HepG2 (cell line): ENCODE measurements around the gene PFAS. TPM values are rescaled to one million over a fixed set of nuclear protein-coding genes. Genes with fewer than 3 reads are reported as not detected.

ENCODE experiments used
- CREB1 ChIP-seq, 2 experiments: fragments of 450-650 bp in 1 of 2; IDR thresholded peaks; 2 replicates each; pipeline ENCODE4 v1.6.1; 2016 to 2017; ENCODE audit warnings: control low read depth in 1 of 2, mild to moderate bottlenecking in 1 of 2, missing compliant biosample characterization in 1 of 2, missing genetic modification characterization in 1 of 2
- ISX ChIP-seq: sonication (generic); formaldehyde crosslinking; conservative IDR thresholded peaks from 2 replicates; pipeline ENCODE4 v1.5.0; 2020; ENCODE audit warnings: missing genetic modification reagents
- ONECUT2 ChIP-seq: sonication (generic); formaldehyde crosslinking; IDR thresholded peaks from 2 replicates; pipeline ENCODE4 v1.4.0; 2020; ENCODE audit warnings: missing genetic modification reagents
- PHF21A ChIP-seq: sonication (generic); formaldehyde crosslinking; IDR thresholded peaks from 2 replicates; pipeline ENCODE4 v1.5.0; 2020; ENCODE audit warnings: mild to moderate bottlenecking, missing genetic modification reagents
- POLR2A ChIP-seq, 2 experiments: IDR thresholded peaks; 2 replicates each; pipeline ENCODE4 v1.6.1; 2011; ENCODE audit warnings: low read depth in 2 of 2, low read length in 2 of 2, mild to moderate bottlenecking in 1 of 2, moderate library complexity in 1 of 2; ENCODE audit not compliant: insufficient read depth in 1 of 2
- SP140L ChIP-seq: sonication (generic); formaldehyde crosslinking; IDR thresholded peaks from 2 replicates; pipeline ENCODE4 v1.4.0; 2020; ENCODE audit warnings: missing genetic modification reagents, borderline replicate concordance
- SP5 ChIP-seq: IDR thresholded peaks from 2 replicates; pipeline ENCODE4 v1.6.1; 2016; ENCODE audit warnings: low read depth, borderline replicate concordance
- SRSF9 ChIP-seq: fragments of 200-400 bp; formaldehyde crosslinking; IDR thresholded peaks from 2 replicates; pipeline ENCODE4 v1.6.1; 2018; ENCODE audit warnings: borderline replicate concordance, mild to moderate bottlenecking, low read depth, low read length; ENCODE audit not compliant: insufficient read depth, poor library complexity, severe bottlenecking
- ZHX2 ChIP-seq, 2 experiments: sonication (generic) in 1 of 2; formaldehyde crosslinking in 1 of 2; IDR thresholded peaks; 2 replicates each; pipeline versions ENCODE4 v1.6.1 to v1.9.0; 2014 to 2022; ENCODE audit warnings: antibody characterized with exemption in 1 of 2, borderline replicate concordance in 1 of 2, inconsistent platforms in 1 of 2, low read depth in 1 of 2, missing genetic modification reagents in 1 of 2
- ZNF280D ChIP-seq: sonication (generic); formaldehyde crosslinking; IDR thresholded peaks from 2 replicates; pipeline ENCODE4 v1.5.1; 2020; ENCODE audit warnings: mild to moderate bottlenecking, missing genetic modification reagents
- ZNF451 ChIP-seq: sonication (generic); formaldehyde crosslinking; IDR thresholded peaks from 2 replicates; pipeline ENCODE4 v1.5.0; 2020; ENCODE audit warnings: mild to moderate bottlenecking, missing genetic modification reagents
- ZNF547 ChIP-seq: sonication (generic); formaldehyde crosslinking; IDR thresholded peaks from 2 replicates; pipeline ENCODE4 v1.5.1; 2020; ENCODE audit warnings: mild to moderate bottlenecking, missing genetic modification reagents
- ZNF589 ChIP-seq: sonication (generic); formaldehyde crosslinking; conservative IDR thresholded peaks from 2 replicates; pipeline ENCODE4 v1.8.0; 2022; ENCODE audit warnings: mild to moderate bottlenecking, moderate library complexity, missing genetic modification reagents
- ZNF605 ChIP-seq: sonication (generic); formaldehyde crosslinking; IDR thresholded peaks from 2 replicates; pipeline ENCODE4 v1.8.0; 2022; ENCODE audit warnings: mild to moderate bottlenecking, missing genetic modification reagents
- polyA plus RNA-seq, 8 experiments: library from polyadenylated mRNA; depleted of rRNA in 3 of 8; stranded (reverse) in 7 of 8; unstranded in 1 of 8; fragments of >200 nt; fragmentation: Illumina TruSeq in 4 of 8; extraction: Trizol in 4 of 8; gene quantifications; 2 replicates each; pipeline versions ENCODE4 v1.2.1 to v1.2.3, GENCODE V29; 2011 to 2016; ENCODE audit warnings: low read depth in 4 of 8, missing spikeins in 1 of 8, mixed read lengths in 1 of 8; ENCODE audit not compliant: insufficient read depth in 1 of 8
- total RNA-seq, 5 experiments: library from RNA; depleted of rRNA; stranded (reverse); fragments of >200 nt; fragmentation: Illumina TruSeq; extraction: Trizol; gene quantifications; 2 replicates each; pipeline ENCODE4 v1.2.3, GENCODE V29; 2016; ENCODE audit warnings: low read depth in 1 of 5
- TF ChIP-seq, protein P1 (sequence below): sonication (generic); formaldehyde crosslinking; IDR thresholded peaks from 2 replicates; pipeline ENCODE4 v1.4.0; 2020; ENCODE audit warnings: mild to moderate bottlenecking, missing genetic modification reagents
- TF ChIP-seq, protein P2 (sequence below): sonication (generic); formaldehyde crosslinking; IDR thresholded peaks from 2 replicates; pipeline ENCODE4 v1.8.0; 2022; ENCODE audit warnings: low read depth, missing genetic modification reagents
- TF ChIP-seq, protein P3 (sequence below): sonication (generic); formaldehyde crosslinking; IDR thresholded peaks from 2 replicates; pipeline ENCODE4 v1.5.1; 2020; ENCODE audit warnings: mild to moderate bottlenecking, missing genetic modification reagents, moderate library complexity

Gene PFAS
- total and polyA plus RNA-seq, 2 of the 13 experiments (the other 11 are each of a cell fraction or from before 2014, with no cell fraction given) = 49.4 to 58.2 TPM

GRCh38 chr17:8294814-8295316, 45.8 kb downstream of the PFAS start (continued):
- TF ChIP-seq CREB1 (IDR thresholded peaks at IDR 0.05) (no peak), CREB1 (CRISPR knock-in tag; IDR thresholded peaks at IDR 0.05) (no peak), ISX (CRISPR knock-in tag) (no peak), ONECUT2 (CRISPR knock-in tag) (no peak), POLR2A (IDR thresholded peaks at IDR 0.05; ENCODE audit: insufficient read depth in 1 of 2, low read depth in 2 of 2, low read length in 2 of 2) (peak in 1 of 2 experiments; percentile 67; a peak in 2 of 4 replicates), SP140L (CRISPR knock-in tag) (no peak), PHF21A (CRISPR knock-in tag) (no peak), ZNF280D (CRISPR knock-in tag) (0 out of 2 replicates have a peak, but pooled peaks have one; percentile 55), ZHX2 (IDR thresholded peaks at IDR 0.05; ENCODE audit: low read depth) (no peak), ZHX2 (CRISPR knock-in tag; IDR thresholded peaks at IDR 0.05; ENCODE audit: borderline replicate concordance) (no peak), ZNF451 (CRISPR knock-in tag) (no peak), SRSF9 (no peak), ZNF605 (CRISPR knock-in tag) (no peak), SP5 (CRISPR knock-in tag) (no peak), ZNF589 (CRISPR knock-in tag) (0 out of 2 replicates have a peak, but pooled peaks have one; percentile 27), ZNF547 (CRISPR knock-in tag) (no peak)
- TF ChIP-seq, protein P1, sequence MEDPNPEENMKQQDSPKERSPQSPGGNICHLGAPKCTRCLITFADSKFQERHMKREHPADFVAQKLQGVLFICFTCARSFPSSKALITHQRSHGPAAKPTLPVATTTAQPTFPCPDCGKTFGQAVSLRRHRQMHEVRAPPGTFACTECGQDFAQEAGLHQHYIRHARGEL = no peak
- TF ChIP-seq, protein P2, sequence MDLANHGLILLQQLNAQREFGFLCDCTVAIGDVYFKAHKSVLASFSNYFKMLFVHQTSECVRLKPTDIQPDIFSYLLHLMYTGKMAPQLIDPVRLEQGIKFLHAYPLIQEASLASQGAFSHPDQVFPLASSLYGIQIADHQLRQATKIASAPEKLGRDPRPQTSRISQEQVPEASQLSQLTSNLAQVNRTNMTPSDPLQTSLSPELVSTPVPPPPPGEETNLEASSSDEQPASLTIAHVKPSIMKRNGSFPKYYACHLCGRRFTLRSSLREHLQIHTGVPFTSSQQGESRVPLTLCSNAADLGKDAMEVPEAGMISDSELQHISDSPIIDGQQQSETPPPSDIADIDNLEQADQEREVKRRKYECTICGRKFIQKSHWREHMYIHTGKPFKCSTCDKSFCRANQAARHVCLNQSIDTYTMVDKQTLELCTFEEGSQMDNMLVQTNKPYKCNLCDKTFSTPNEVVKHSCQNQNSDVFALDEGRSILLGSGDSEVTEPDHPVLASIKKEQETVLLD (CRISPR knock-in tag) = no peak
- TF ChIP-seq, protein P3, sequence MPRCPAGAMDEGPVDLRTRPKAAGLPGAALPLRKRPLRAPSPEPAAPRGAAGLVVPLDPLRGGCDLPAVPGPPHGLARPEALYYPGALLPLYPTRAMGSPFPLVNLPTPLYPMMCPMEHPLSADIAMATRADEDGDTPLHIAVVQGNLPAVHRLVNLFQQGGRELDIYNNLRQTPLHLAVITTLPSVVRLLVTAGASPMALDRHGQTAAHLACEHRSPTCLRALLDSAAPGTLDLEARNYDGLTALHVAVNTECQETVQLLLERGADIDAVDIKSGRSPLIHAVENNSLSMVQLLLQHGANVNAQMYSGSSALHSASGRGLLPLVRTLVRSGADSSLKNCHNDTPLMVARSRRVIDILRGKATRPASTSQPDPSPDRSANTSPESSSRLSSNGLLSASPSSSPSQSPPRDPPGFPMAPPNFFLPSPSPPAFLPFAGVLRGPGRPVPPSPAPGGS (CRISPR knock-in tag) = no peak
